HEK293 (cell line): ENCODE measurements around the gene SAPCD1.

Source experiments
- PRDM10 ChIP-seq: fragments of 450-650 bp; formaldehyde crosslinking; IDR thresholded peaks from 2 replicates; pipeline ENCODE4 v1.5.1; 2016; ENCODE audit warnings: missing biosample characterization, missing genetic modification characterization
- PRDM6 ChIP-seq: fragments of 450-650 bp; formaldehyde crosslinking; IDR thresholded peaks from 2 replicates; pipeline ENCODE4 v1.5.1; 2017; ENCODE audit warnings: missing biosample characterization, missing genetic modification characterization
- REPIN1 ChIP-seq: fragments of 450-650 bp; formaldehyde crosslinking; IDR thresholded peaks from 2 replicates; pipeline ENCODE4 v1.5.1; 2017; ENCODE audit warnings: missing biosample characterization, missing genetic modification characterization, low read depth
- TSHZ1 ChIP-seq: fragments of 450-650 bp; formaldehyde crosslinking; IDR thresholded peaks from 2 replicates; pipeline ENCODE4 v1.5.1; 2016; ENCODE audit warnings: missing biosample characterization, missing genetic modification characterization, borderline replicate concordance
- YY1 ChIP-seq: fragments of 450-650 bp; formaldehyde crosslinking; IDR thresholded peaks from 2 replicates; pipeline ENCODE4 v1.5.1; 2018; ENCODE audit warnings: missing biosample characterization, missing genetic modification characterization
- ZBTB20 ChIP-seq: fragments of 450-650 bp; formaldehyde crosslinking; IDR thresholded peaks from 2 replicates; pipeline ENCODE4 v1.5.1; 2016; ENCODE audit warnings: missing biosample characterization, missing genetic modification characterization
- ZBTB48 ChIP-seq: fragments of 450-650 bp; formaldehyde crosslinking; IDR thresholded peaks from 2 replicates; pipeline ENCODE4 v1.5.1; 2016; ENCODE audit warnings: missing biosample characterization, missing genetic modification characterization
- ZFP3 ChIP-seq: fragments of 450-650 bp; formaldehyde crosslinking; IDR thresholded peaks from 2 replicates; pipeline ENCODE4 v1.5.1; 2016; ENCODE audit warnings: low read depth, missing biosample characterization, missing genetic modification characterization
- ZFP69B ChIP-seq: fragments of 450-650 bp; formaldehyde crosslinking; IDR thresholded peaks from 2 replicates; pipeline ENCODE4 v1.5.1; 2016; ENCODE audit warnings: missing biosample characterization, missing genetic modification characterization
- ZNF114 ChIP-seq: fragments of 450-650 bp; formaldehyde crosslinking; IDR thresholded peaks from 2 replicates; pipeline ENCODE4 v1.5.0; 2017; ENCODE audit warnings: missing biosample characterization, missing genetic modification characterization
- ZNF121 ChIP-seq: fragments of 450-650 bp; formaldehyde crosslinking; IDR thresholded peaks from 2 replicates; pipeline ENCODE4 v1.5.1; 2016; ENCODE audit warnings: missing biosample characterization, missing genetic modification characterization
- ZNF155 ChIP-seq: fragments of 450-650 bp; formaldehyde crosslinking; IDR thresholded peaks from 2 replicates; pipeline ENCODE4 v1.5.1; 2016; ENCODE audit warnings: missing biosample characterization, missing genetic modification characterization
- ZNF174 ChIP-seq: fragments of 450-650 bp; formaldehyde crosslinking; IDR thresholded peaks from 2 replicates; pipeline ENCODE4 v1.5.0; 2017; ENCODE audit warnings: missing biosample characterization, mild to moderate bottlenecking, missing genetic modification characterization
- ZNF175 ChIP-seq: fragments of 450-650 bp; formaldehyde crosslinking; IDR thresholded peaks from 2 replicates; pipeline ENCODE4 v1.5.1; 2016; ENCODE audit warnings: missing biosample characterization, missing genetic modification characterization
- ZNF19 ChIP-seq: fragments of 450-650 bp; formaldehyde crosslinking; IDR thresholded peaks from 2 replicates; pipeline ENCODE4; 2016; ENCODE audit warnings: missing biosample characterization, missing genetic modification characterization, low read depth
- ZNF223 ChIP-seq: fragments of 450-650 bp; formaldehyde crosslinking; IDR thresholded peaks from 2 replicates; pipeline ENCODE4 v1.5.1; 2016; ENCODE audit warnings: missing biosample characterization, missing genetic modification characterization
- ZNF311 ChIP-seq: fragments of 450-650 bp; formaldehyde crosslinking; IDR thresholded peaks from 2 replicates; pipeline ENCODE4 v1.5.1; 2017; ENCODE audit warnings: missing biosample characterization, missing genetic modification characterization, borderline replicate concordance
- ZNF354C ChIP-seq: fragments of 450-650 bp; formaldehyde crosslinking; IDR thresholded peaks from 2 replicates; pipeline ENCODE4 v1.5.1; 2016; ENCODE audit warnings: missing biosample characterization, missing genetic modification characterization, low read depth, borderline replicate concordance
- ZNF37A ChIP-seq: fragments of 450-650 bp; IDR thresholded peaks from 2 replicates; pipeline ENCODE4 v1.5.1; 2018; ENCODE audit warnings: missing biosample characterization, missing genetic modification characterization
- ZNF423 ChIP-seq: fragments of 450-650 bp; formaldehyde crosslinking; IDR thresholded peaks from 2 replicates; pipeline ENCODE4 v1.5.1; 2016; ENCODE audit warnings: missing biosample characterization, missing genetic modification characterization
- ZNF501 ChIP-seq: fragments of 450-650 bp; formaldehyde crosslinking; IDR thresholded peaks from 2 replicates; pipeline ENCODE4 v1.5.1; 2016; ENCODE audit warnings: missing biosample characterization, missing genetic modification characterization
- ZNF513 ChIP-seq: fragments of 450-650 bp; IDR thresholded peaks from 2 replicates; pipeline ENCODE4 v1.5.1; 2018; ENCODE audit warnings: missing biosample characterization, missing genetic modification characterization
- ZNF529 ChIP-seq: fragments of 450-650 bp; formaldehyde crosslinking; IDR thresholded peaks from 2 replicates; pipeline ENCODE4 v1.5.1; 2017; ENCODE audit warnings: missing genetic modification characterization, missing biosample characterization; ENCODE audit not compliant: insufficient replicate concordance
- ZNF548 ChIP-seq: fragments of 450-650 bp; formaldehyde crosslinking; IDR thresholded peaks from 2 replicates; pipeline ENCODE4 v1.5.1; 2016; ENCODE audit warnings: missing biosample characterization, missing genetic modification characterization
- ZNF555 ChIP-seq: fragments of 450-650 bp; formaldehyde crosslinking; conservative IDR thresholded peaks from 2 replicates; pipeline ENCODE4 v1.5.1; 2017; ENCODE audit warnings: missing biosample characterization, mild to moderate bottlenecking, missing genetic modification characterization, inconsistent platforms
- ZNF623 ChIP-seq: fragments of 450-650 bp; formaldehyde crosslinking; IDR thresholded peaks from 2 replicates; pipeline ENCODE4 v1.5.1; 2016; ENCODE audit warnings: missing biosample characterization, missing genetic modification characterization
- ZNF645 ChIP-seq: fragments of 450-650 bp; formaldehyde crosslinking; IDR thresholded peaks from 2 replicates; pipeline ENCODE4; 2016; ENCODE audit warnings: missing biosample characterization, missing genetic modification characterization
- ZNF654 ChIP-seq: fragments of 450-650 bp; formaldehyde crosslinking; IDR thresholded peaks from 2 replicates; pipeline ENCODE4 v1.5.1; 2016; ENCODE audit warnings: low read depth, missing biosample characterization, missing genetic modification characterization
- ZNF843 ChIP-seq: fragments of 450-650 bp; formaldehyde crosslinking; IDR thresholded peaks from 2 replicates; pipeline ENCODE4 v1.5.1; 2016; ENCODE audit warnings: missing biosample characterization, missing genetic modification characterization

SAPCD1 gene

GRCh38 chr6:31729979-31730630 is 32.4 kb upstream of the SAPCD1 start (continued):
- TF ChIP-seq TSHZ1 (tag by site-specific recombination), result no peak
- TF ChIP-seq ZBTB48 (tag by site-specific recombination), result no peak
- no peak for TF ChIP-seq ZNF175 (tag by site-specific recombination)
- TF ChIP-seq ZNF548 (tag by site-specific recombination), result no peak
- peak; percentile 98 for TF ChIP-seq PRDM10 (tag by site-specific recombination)
- no peak for TF ChIP-seq ZNF155
- TF ChIP-seq ZNF354C (tag by site-specific recombination), result no peak
- TF ChIP-seq ZFP69B (tag by site-specific recombination), result peak; percentile 83
- no peak for TF ChIP-seq ZNF121 (tag by site-specific recombination)
- no peak for TF ChIP-seq ZNF623 (tag by site-specific recombination)
- TF ChIP-seq ZFP3, result peak; percentile 65; the same call in 1 of the 2 replicates
- TF ChIP-seq ZNF513 (tag by site-specific recombination), result no peak
- peak; percentile 82 for TF ChIP-seq ZNF223 (tag by site-specific recombination)
- peak; percentile 10; the same call in 1 of the 2 replicates for TF ChIP-seq ZNF843 (tag by site-specific recombination)
- TF ChIP-seq ZNF555, result no peak
- no peak for TF ChIP-seq REPIN1 (tag by site-specific recombination)
- TF ChIP-seq PRDM6, result no peak
- TF ChIP-seq ZNF311 (tag by site-specific recombination), result no peak
- no peak for TF ChIP-seq ZNF19
- TF ChIP-seq ZNF114 (tag by site-specific recombination), result no peak
- no peak; the same call in 1 of the 2 replicates for TF ChIP-seq ZNF423
- TF ChIP-seq ZNF654, result no peak
- TF ChIP-seq ZNF37A, result no peak
- TF ChIP-seq YY1 (tag by site-specific recombination), result no peak
- no peak for TF ChIP-seq ZNF645
- no peak for TF ChIP-seq ZNF529 (tag by site-specific recombination)
- no peak for TF ChIP-seq ZNF174 (tag by site-specific recombination)
- peak; percentile 48; the same call in 1 of the 2 replicates for TF ChIP-seq ZNF501 (tag by site-specific recombination)
- TF ChIP-seq ZBTB20, result peak; percentile 68; the same call in 1 of the 2 replicates
